ENCODE measurements around the gene EPHA8.

Gene EPHA8

GRCh38 chr1:22646384-22646783 is 83.1 kb downstream of the EPHA8 start:
- no peak for TF ChIP-seq CTCF (conservative IDR thresholded peaks at IDR 0.05; ENCODE audit: low read length)
- no peak overlapping the region for H3K4me3 ChIP-seq (ENCODE audit: low read length)
- DNase-seq (ENCODE audit: low read depth): peak; percentile 3

- H3K4me3 ChIP-seq (ENCODE audit: low read length): no peak overlapping the region
- no peak for TF ChIP-seq CTCF (conservative IDR thresholded peaks at IDR 0.05; ENCODE audit: low read length)
- DNase-seq (ENCODE audit: low read depth): no peak
Measured at GRCh38 chr1:22650089-22650693, 86.9 kb downstream of the EPHA8 start.

GRCh38 chr1:22651941-22652856 is 88.9 kb downstream of the EPHA8 start:
- DNase-seq (ENCODE audit: low read depth): no peak
- no peak for TF ChIP-seq CTCF (conservative IDR thresholded peaks at IDR 0.05; ENCODE audit: low read length)
- no peak overlapping the region for H3K4me3 ChIP-seq (ENCODE audit: low read length)

GRCh38 chr1:22652881-22653316 is 89.6 kb downstream of the EPHA8 start, which contains the start of gene C1QB:
TSS of gene C1QB (plus strand) at chr1:22653236. CDS start at chr1:22659463, 6,227 bp downstream.
- no peak for DNase-seq (ENCODE audit: low read depth)
- no peak for TF ChIP-seq CTCF (conservative IDR thresholded peaks at IDR 0.05; ENCODE audit: low read length)
- no peak within 1 kb of the TSS for H3K4me3 ChIP-seq (ENCODE audit: low read length)
